Neural cell (in vitro differentiated cells): ENCODE results near the gene IP6K3. TPM values are rescaled to one million over a fixed set of nuclear protein-coding genes. Genes with fewer than 3 reads are reported as not detected.

Experiments used
- H2AFZ ChIP-seq: fragments of 200-600, 300-800 bp; sonication (generic), shearing (Covaris generic); 2 replicates; pipeline ENCODE4 v1.6.0; 2014; ENCODE audit warnings: low read depth, mild to moderate bottlenecking, antibody characterized with exemption, low read length, moderate library complexity
- H3F3A ChIP-seq: fragments of 200-600 bp; shearing (Covaris generic); 2 replicates; pipeline ENCODE4 v1.6.1; 2016; ENCODE audit warnings: mild to moderate bottlenecking, moderate library complexity, mixed read lengths, antibody characterized with exemption, low read length; ENCODE audit not compliant: insufficient read depth, poor library complexity, severe bottlenecking
- H3K27ac ChIP-seq: fragments of 200-600, 300-800 bp; sonication (generic), shearing (Covaris generic); 2 replicates; pipeline ENCODE4 v1.5.1; 2014; ENCODE audit warnings: mild to moderate bottlenecking, low read length, moderate library complexity
- H3K27me3 ChIP-seq: fragments of 300-800, 200-600 bp; sonication (generic), shearing (Covaris generic); 2 replicates; pipeline ENCODE4 v1.6.0; 2014; ENCODE audit warnings: mild to moderate bottlenecking, low read depth, low read length, moderate library complexity; ENCODE audit not compliant: insufficient read depth
- H3K36me3 ChIP-seq: fragments of 300-800, 200-600 bp; sonication (generic), shearing (Covaris generic); 2 replicates; pipeline ENCODE4 v1.5.1; 2014; ENCODE audit warnings: mild to moderate bottlenecking, antibody characterized with exemption, low read length, moderate library complexity; ENCODE audit not compliant: insufficient read depth
- H3K4me2 ChIP-seq: fragments of 300-800, 200-600 bp; sonication (generic), shearing (Covaris generic); 2 replicates; pipeline ENCODE4 v1.6.0; 2014; ENCODE audit warnings: mild to moderate bottlenecking, low read length
- H3K4me3 ChIP-seq: fragments of 300-800, 200-600 bp; sonication (generic), shearing (Covaris generic); 2 replicates; pipeline ENCODE4 v1.5.1; 2014; ENCODE audit warnings: mild to moderate bottlenecking, low read length, moderate library complexity
- H3K79me2 ChIP-seq: fragments of 200-600 bp; shearing (Covaris generic); replicated peaks from 2 replicates; pipeline ENCODE4 v1.6.0; 2014; ENCODE audit warnings: mild to moderate bottlenecking, low read length, moderate library complexity; ENCODE audit not compliant: insufficient read depth
- H3K9ac ChIP-seq: fragments of 300-800, 200-600 bp; sonication (generic), shearing (Covaris generic); 2 replicates; pipeline ENCODE4 v1.6.1; 2016; ENCODE audit warnings: mild to moderate bottlenecking, low read length, mixed read lengths
- H3K9me2 ChIP-seq: fragments of 200-600 bp; shearing (Covaris generic); 2 replicates; pipeline ENCODE4 v1.6.1; 2016; ENCODE audit warnings: mild to moderate bottlenecking, low read length, mixed read lengths; ENCODE audit not compliant: insufficient read depth
- H3K9me3 ChIP-seq: fragments of 200-600, 300-800 bp; sonication (generic), shearing (Covaris generic); 2 replicates; pipeline ENCODE4 v1.6.1; 2016; ENCODE audit warnings: mild to moderate bottlenecking, mixed run types, low read length, moderate library complexity, mixed read lengths
- H4K20me1 ChIP-seq: fragments of 200-600 bp; shearing (Covaris generic); 2 replicates; pipeline ENCODE4 v1.6.1; 2016; ENCODE audit warnings: mild to moderate bottlenecking, mixed run types; ENCODE audit not compliant: insufficient read depth
- CTCF ChIP-seq: fragments of 450-650 bp; IDR thresholded peaks from 2 replicates; pipeline ENCODE4 v1.5.1; 2014; ENCODE audit warnings: antibody characterized with exemption, mild to moderate bottlenecking, moderate library complexity; ENCODE audit not compliant: poor library complexity, severe bottlenecking
- EP300 ChIP-seq: fragments of 450-650 bp; conservative IDR thresholded peaks from 2 replicates; pipeline ENCODE4 v1.6.1; 2014; ENCODE audit warnings: antibody characterized with exemption, mild to moderate bottlenecking, moderate library complexity; ENCODE audit not compliant: poor library complexity, severe bottlenecking
- EZH2 ChIP-seq: fragments of 200-600, 300-800 bp; shearing (Covaris generic), sonication (generic); IDR thresholded peaks from 2 replicates; pipeline ENCODE4 v1.6.1; 2014; ENCODE audit warnings: antibody characterized with exemption, low read length, borderline replicate concordance, mild to moderate bottlenecking; ENCODE audit not compliant: insufficient read depth, poor library complexity, severe bottlenecking
- MXI1 ChIP-seq: fragments of 450-650 bp; conservative IDR thresholded peaks from 2 replicates; pipeline ENCODE4 v1.6.1; 2014; ENCODE audit warnings: antibody characterized with exemption, mild to moderate bottlenecking; ENCODE audit not compliant: poor library complexity, severe bottlenecking
- POLR2AphosphoS5 ChIP-seq: IDR thresholded peaks from 2 replicates; pipeline ENCODE4 v1.6.1; 2012
- RAD21 ChIP-seq: fragments of 450-650 bp; conservative IDR thresholded peaks from 2 replicates; pipeline ENCODE4 v1.6.1; 2014; ENCODE audit warnings: antibody characterized with exemption, mild to moderate bottlenecking, moderate library complexity
- REST ChIP-seq: IDR thresholded peaks from 2 replicates; pipeline ENCODE4 v1.6.1; 2012; ENCODE audit warnings: borderline replicate concordance
- SMC3 ChIP-seq: fragments of 450-650 bp; conservative IDR thresholded peaks from 2 replicates; pipeline ENCODE4 v1.6.1; 2014; ENCODE audit warnings: antibody characterized with exemption, mild to moderate bottlenecking, moderate library complexity; ENCODE audit not compliant: poor library complexity
- TAF1 ChIP-seq: IDR thresholded peaks from 2 replicates; pipeline ENCODE4 v1.6.1; 2012; ENCODE audit warnings: low read depth
- polyA plus RNA-seq: library from polyadenylated mRNA; depleted of rRNA; stranded (reverse); fragments of >200 nt; gene quantifications from 2 replicates; pipeline ENCODE4 v1.2.3, GENCODE V29; 2014

Gene IP6K3
- polyA plus RNA-seq, 1 donor from 2014 or later, result not detected

DNA sequence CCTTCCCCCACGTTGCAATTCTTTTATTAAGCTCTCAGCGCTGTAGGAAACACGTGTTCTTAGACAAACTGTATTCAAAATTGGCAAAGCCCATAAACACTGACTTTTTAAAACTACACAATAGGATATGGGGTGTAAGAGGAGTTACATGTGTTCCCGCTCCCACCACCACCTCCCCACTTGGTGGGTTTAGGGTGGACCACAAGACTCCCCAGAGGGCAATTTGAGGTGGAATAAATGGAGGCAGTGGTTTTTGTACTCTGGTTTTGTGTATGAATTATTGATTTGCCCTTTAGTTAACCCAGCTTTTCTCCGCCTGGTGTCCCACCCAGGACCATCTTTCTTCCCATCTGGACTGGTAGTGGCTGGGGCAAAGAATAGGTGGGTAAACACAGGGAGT, 38.9 kb downstream of the IP6K3 start:
- no peak overlapping the region for H3K4me3 ChIP-seq
- no peaks in the 10 kb centered on the region for H3K9me3 ChIP-seq
- H4K20me1 ChIP-seq, result no peaks in the 10 kb centered on the region
- no peak overlapping the region for H3K27ac ChIP-seq
- no peak overlapping the region for H3K4me2 ChIP-seq
- no peak overlapping the region for H3K9ac ChIP-seq
- H3F3A ChIP-seq, result no peaks in the 10 kb centered on the region
- no peak for TF ChIP-seq SMC3
- TF ChIP-seq REST, result no peak
- no peak for TF ChIP-seq TAF1
- no peak for TF ChIP-seq EZH2
- TF ChIP-seq MXI1, result no peak
- TF ChIP-seq CTCF, result no peak
- TF ChIP-seq RAD21, result no peak
- TF ChIP-seq EP300, result no peak
- TF ChIP-seq POLR2AphosphoS5, result no peak
- no peaks in the 10 kb centered on the region for H3K9me2 ChIP-seq
- H2AFZ ChIP-seq, result no peak overlapping the region
- H3K79me2 ChIP-seq, result peaks cover 7% of the 10 kb centered on the region
- no peaks in the 10 kb centered on the region for H3K27me3 ChIP-seq
- H3K36me3 ChIP-seq, result no peaks in the 10 kb centered on the region

DNA sequence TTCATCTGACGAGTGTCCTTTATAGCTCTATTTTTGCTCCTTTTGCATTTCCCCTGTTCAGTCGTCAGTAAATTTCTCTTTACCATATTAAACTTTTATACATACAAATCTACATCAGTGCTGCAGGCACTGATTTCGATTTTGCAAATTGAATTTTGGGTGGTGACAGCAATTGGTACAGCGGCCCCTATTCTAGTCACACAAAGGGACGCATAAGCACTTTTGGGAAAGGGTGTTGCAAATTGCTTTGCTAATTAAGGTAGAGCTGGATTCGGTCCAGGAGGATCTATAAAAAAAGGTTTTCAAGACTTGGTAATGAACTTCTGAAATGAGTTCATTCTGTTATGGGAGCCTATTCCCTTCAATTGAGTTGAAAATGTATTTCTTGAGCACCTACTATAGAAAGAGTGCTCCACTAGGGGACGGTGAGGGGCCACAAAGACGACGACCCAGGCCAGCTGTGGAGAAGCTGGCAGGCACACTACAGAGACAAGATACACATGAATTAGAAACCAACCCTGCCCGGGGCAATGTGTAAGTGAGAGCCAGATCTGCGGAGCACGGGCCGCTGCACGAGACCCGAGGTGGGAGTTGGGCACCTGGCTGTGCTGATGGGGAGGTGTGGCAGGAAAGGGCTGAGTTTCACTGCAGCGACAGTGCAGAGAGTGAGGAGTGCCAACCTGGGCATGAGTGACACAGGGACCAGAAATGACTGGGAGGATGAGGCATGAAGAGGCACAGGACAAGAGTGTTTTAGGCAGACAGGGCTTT, 40.6 kb downstream of the IP6K3 start:
- Histone ChIP-seq H2AFZ (no peak overlapping the region), H3K9ac (no peak overlapping the region), H3K4me2 (no peak overlapping the region), H3K4me3 (no peak overlapping the region), H3K27me3 (no peaks in the 10 kb centered on the region), H3K27ac (no peak overlapping the region), H3F3A (no peaks in the 10 kb centered on the region), H3K79me2 (peaks cover 7% of the 10 kb centered on the region), H4K20me1 (no peaks in the 10 kb centered on the region), H3K9me3 (no peaks in the 10 kb centered on the region), H3K9me2 (no peaks in the 10 kb centered on the region), H3K36me3 (no peaks in the 10 kb centered on the region)
- TF ChIP-seq CTCF (no peak), TAF1 (no peak), MXI1 (no peak), RAD21 (no peak), EZH2 (no peak), POLR2AphosphoS5 (no peak), EP300 (no peak), SMC3 (no peak), REST (no peak)
